Mesendoderm (in vitro differentiated cells): ENCODE results near the gene EIF6.

Experiments
- DNase-seq: peaks from one replicate; pipeline ENCODE4 v3.0.0; 2013
- H2AK5ac ChIP-seq: 2 replicates; pipeline ENCODE4 v1.6.1; 2013; ENCODE audit warnings: low read length, inconsistent platforms
- H2BK120ac ChIP-seq: 2 replicates; pipeline ENCODE4 v1.6.1; 2013; ENCODE audit warnings: low read depth, mild to moderate bottlenecking, low read length, moderate library complexity, mixed read lengths
- H2BK15ac ChIP-seq: replicated peaks from 2 replicates; pipeline ENCODE4 v1.6.1; 2013; ENCODE audit warnings: low read depth, mild to moderate bottlenecking, moderate library complexity
- H2BK5ac ChIP-seq: 2 replicates; pipeline ENCODE4 v1.6.1; 2013; ENCODE audit warnings: low read length, inconsistent platforms
- H3K18ac ChIP-seq: 2 replicates; pipeline ENCODE4 v1.6.1; 2013; ENCODE audit warnings: mild to moderate bottlenecking, low read length, mixed read lengths
- H3K23ac ChIP-seq: one replicate; pipeline ENCODE4 v1.6.1; 2013; ENCODE audit warnings: low read length
- H3K27ac ChIP-seq: 2 replicates; pipeline ENCODE4 v1.5.1; 2013; ENCODE audit warnings: low read depth, mild to moderate bottlenecking, inconsistent platforms, low read length, moderate library complexity
- H3K27me3 ChIP-seq: 2 replicates; pipeline ENCODE4 v1.6.1; 2013; ENCODE audit warnings: low read length, control low read depth, mild to moderate bottlenecking, inconsistent platforms; ENCODE audit not compliant: insufficient read depth, poor library complexity
- H3K36me3 ChIP-seq: 2 replicates; pipeline ENCODE4 v1.6.1; 2013; ENCODE audit warnings: low read length, inconsistent platforms; ENCODE audit not compliant: control insufficient read depth, insufficient read depth
- H3K4ac ChIP-seq: one replicate; pipeline ENCODE4 v1.6.1; 2013; ENCODE audit warnings: low read depth, mild to moderate bottlenecking, low read length, moderate library complexity
- H3K4me1 ChIP-seq: 2 replicates; pipeline ENCODE4 v1.6.1; 2013; ENCODE audit warnings: low read depth, low read length, inconsistent platforms; ENCODE audit not compliant: control insufficient read depth
- H3K4me2 ChIP-seq: 2 replicates; pipeline ENCODE4 v1.6.1; 2013; ENCODE audit warnings: low read length
- H3K4me3 ChIP-seq: 2 replicates; pipeline ENCODE4 v1.5.1; 2013; ENCODE audit warnings: mild to moderate bottlenecking, low read length
- H3K56ac ChIP-seq: one replicate; pipeline ENCODE4 v1.6.1; 2013; ENCODE audit warnings: low read length
- H3K79me1 ChIP-seq: 2 replicates; pipeline ENCODE4 v1.6.1; 2013; ENCODE audit warnings: low read length, inconsistent platforms
- H3K79me2 ChIP-seq: 2 replicates; pipeline ENCODE4 v1.6.1; 2013; ENCODE audit warnings: mild to moderate bottlenecking, low read length; ENCODE audit not compliant: control insufficient read depth, insufficient read depth
- H3K9ac ChIP-seq: 2 replicates; pipeline ENCODE4 v1.6.1; 2013; ENCODE audit warnings: low read length, inconsistent platforms
- H4K5ac ChIP-seq: one replicate; pipeline ENCODE4 v1.6.1; 2013; ENCODE audit warnings: low read length
- H4K8ac ChIP-seq: one replicate; pipeline ENCODE4 v1.6.1; 2013; ENCODE audit warnings: low read depth, mild to moderate bottlenecking, control low read depth, low read length, moderate library complexity
- WGBS: extraction: QIAGEN DNeasy Blood & Tissue Kit; methylation state at CpG from one replicate; pipeline ENCODE4 v1.1.7; 2013; ENCODE audit warnings: low lambda C conversion rate, missing lambda C conversion rate; ENCODE audit not compliant: insufficient coverage; ENCODE audit errors: extremely low coverage; 5-methylcytosine and 5-hydroxymethylcytosine counted together

Gene EIF6

DNA sequence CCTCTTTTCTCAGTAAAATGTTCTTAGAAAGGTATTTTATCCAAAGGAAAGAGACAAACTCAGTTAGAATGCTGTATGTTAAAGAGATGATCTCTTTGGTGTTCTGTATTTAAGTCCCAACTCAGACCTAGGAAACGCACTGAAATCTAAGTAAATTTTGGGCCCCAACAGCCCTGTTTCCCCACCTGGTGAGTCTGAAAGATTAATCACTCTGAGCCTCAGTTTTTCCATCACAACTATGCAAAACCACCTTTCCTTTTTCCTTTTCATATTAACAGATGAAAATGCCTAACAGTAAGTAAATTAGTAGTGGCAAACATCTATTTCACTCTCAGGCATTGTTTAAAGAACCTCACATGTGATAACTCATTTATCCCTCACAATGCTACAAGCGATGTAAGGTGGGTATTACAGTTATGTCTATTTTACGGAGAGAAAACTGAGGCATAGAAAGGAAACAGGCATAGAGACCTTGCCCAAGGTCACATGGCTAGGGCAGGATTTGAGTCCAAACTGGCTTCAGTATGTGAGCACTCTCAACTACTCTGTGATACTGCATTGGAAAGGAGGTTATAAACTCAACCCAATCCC, 43.6 kb upstream of the EIF6 start:
- no peaks in the 10 kb centered on the region for H3K36me3 ChIP-seq
- H3K18ac ChIP-seq: no peak overlapping the region
- H3K27me3 ChIP-seq: no peaks in the 10 kb centered on the region
- H3K4me2 ChIP-seq: no peak overlapping the region
- no peak overlapping the region for H2BK15ac ChIP-seq
- H4K5ac ChIP-seq: no peak overlapping the region
- no peak overlapping the region for H2BK5ac ChIP-seq
- no peaks in the 10 kb centered on the region for H3K79me2 ChIP-seq
- no peaks in the 10 kb centered on the region for H3K79me1 ChIP-seq
- no peak overlapping the region for H3K23ac ChIP-seq
- H3K56ac ChIP-seq: no peak overlapping the region
- no peak overlapping the region for H2AK5ac ChIP-seq
- no peak overlapping the region for H4K8ac ChIP-seq
- peak overlapping the region; percentile 72 for H3K4ac ChIP-seq
- no peak overlapping the region for H3K9ac ChIP-seq
- no peak overlapping the region for H3K4me3 ChIP-seq
- no CpG with 5 or more reads among the region's 3 CpGs for WGBS
- H3K4me1 ChIP-seq: no peaks in the 10 kb centered on the region
- H2BK120ac ChIP-seq: no peak overlapping the region
- H3K27ac ChIP-seq: no peak overlapping the region
- no peak for DNase-seq

DNA sequence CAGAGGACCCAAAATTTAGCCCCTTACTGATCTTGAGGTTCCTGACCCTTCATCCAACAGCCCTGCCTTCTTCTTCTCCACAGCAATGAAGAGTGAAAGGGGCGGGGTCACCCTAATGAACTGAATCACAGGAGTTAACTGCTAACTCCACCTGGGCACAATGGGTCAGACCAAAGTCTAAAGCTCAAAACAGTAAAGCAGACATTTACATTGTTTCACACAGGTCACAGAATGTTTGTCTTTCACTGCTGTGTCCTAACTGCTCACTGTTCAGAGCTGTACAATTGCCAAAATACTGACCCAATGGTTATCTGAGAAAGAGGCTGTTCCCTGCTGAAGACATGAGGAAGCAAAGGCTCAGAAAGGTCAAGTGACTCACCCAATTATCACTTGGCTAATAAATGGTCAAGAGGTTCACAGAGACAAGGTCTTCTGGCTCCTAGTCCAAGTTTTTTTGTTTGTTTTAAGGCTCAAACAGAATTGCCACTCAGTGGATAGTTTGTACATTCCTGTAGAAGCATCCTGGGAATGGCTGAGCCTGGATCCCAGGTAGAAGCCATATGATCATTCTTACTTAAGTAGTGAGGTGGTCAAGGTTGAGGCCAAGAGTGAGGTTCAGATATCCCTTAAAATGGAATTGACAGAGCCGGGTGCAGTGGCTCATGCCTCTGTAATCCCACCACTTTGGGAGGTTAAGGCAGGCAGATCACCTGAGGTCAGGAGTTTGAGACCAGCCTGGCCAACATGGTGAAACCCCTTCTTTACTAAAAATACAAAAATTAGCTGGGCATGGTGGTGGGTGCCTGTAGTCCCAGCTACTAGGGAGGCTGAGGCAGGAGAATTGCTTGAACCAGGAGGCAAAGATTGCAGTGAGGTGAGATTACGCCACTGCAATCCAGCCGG, 42.8 kb upstream of the EIF6 start:
- Histone ChIP-seq H3K56ac (no peak overlapping the region), H3K79me2 (no peaks in the 10 kb centered on the region), H2BK5ac (no peak overlapping the region), H3K23ac (no peak overlapping the region), H4K8ac (no peak overlapping the region), H3K4me3 (no peak overlapping the region), H3K4me2 (no peak overlapping the region), H3K4me1 (no peaks in the 10 kb centered on the region), H3K27me3 (no peaks in the 10 kb centered on the region), H3K79me1 (no peaks in the 10 kb centered on the region), H3K36me3 (no peaks in the 10 kb centered on the region), H3K18ac (no peak overlapping the region), H3K4ac (no peak overlapping the region), H3K27ac (no peak overlapping the region), H2BK120ac (no peak overlapping the region), H2AK5ac (no peak overlapping the region), H2BK15ac (no peak overlapping the region), H4K5ac (no peak overlapping the region), H3K9ac (no peak overlapping the region)
- WGBS: no CpG with 5 or more reads among the region's 4 CpGs
- no peak for DNase-seq

DNA sequence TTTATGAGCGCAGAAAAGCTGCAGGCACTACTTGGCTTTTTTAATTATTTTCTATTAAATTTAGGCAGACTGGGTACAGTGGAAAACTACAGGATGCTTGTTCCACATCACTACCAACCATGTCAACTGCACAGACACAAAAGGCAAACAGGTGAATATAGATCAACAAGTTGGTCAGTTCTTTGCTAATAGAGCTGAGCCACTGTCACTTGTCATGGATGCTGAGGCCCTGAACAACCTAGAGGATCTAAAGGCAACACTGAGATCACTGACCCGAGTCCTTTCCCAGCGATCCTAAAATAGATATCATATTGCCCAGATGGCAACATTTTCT, 42.1 kb upstream of the EIF6 start:
- no peak overlapping the region for H2BK5ac ChIP-seq
- H3K18ac ChIP-seq: no peak overlapping the region

DNA sequence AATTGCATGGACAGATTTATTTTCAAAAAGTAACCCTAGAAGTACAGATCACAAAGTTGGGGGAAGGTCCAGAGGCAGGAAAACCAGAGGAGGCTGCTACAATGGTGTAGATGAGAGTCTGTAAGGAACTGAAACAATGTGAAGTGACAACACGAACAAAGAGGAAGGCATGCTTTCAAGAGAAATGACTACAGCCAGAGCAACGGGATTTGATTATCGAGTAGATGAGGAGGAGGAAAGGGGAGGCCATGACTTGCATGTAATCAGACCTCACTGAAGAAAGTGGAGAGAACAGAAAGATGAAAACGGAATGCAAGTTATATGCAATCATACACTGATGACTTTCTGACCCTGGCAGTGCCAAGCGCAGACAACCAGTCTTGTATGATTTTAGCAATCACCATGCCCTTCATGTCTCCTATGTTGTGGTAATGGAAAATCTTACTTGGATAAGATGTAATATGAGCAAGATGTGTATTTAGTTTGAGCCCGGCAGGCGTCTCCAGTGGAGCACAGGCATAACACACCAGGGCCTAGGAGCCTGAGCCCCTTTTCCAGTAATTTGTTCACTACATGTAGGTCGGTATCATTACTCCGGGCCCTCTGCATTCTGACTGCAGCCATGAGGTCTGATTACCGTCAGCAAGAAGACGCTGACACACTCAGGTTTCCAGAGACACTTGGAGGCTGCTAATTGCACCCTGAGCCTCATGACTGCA, 41.6 kb upstream of the EIF6 start:
- no peak overlapping the region for H3K27ac ChIP-seq
- no peaks in the 10 kb centered on the region for H3K79me2 ChIP-seq
- no peak overlapping the region for H3K4me2 ChIP-seq
- H3K79me1 ChIP-seq: no peaks in the 10 kb centered on the region
- no peak overlapping the region for H2BK5ac ChIP-seq
- H2BK15ac ChIP-seq: no peak overlapping the region
- no peaks in the 10 kb centered on the region for H3K4me1 ChIP-seq
- DNase-seq: no peak
- no CpG with 5 or more reads among the region's 11 CpGs for WGBS
- H4K8ac ChIP-seq: no peak overlapping the region
- no peak overlapping the region for H3K4ac ChIP-seq
- no peak overlapping the region for H3K18ac ChIP-seq
- no peak overlapping the region for H3K4me3 ChIP-seq
- no peaks in the 10 kb centered on the region for H3K27me3 ChIP-seq
- H3K9ac ChIP-seq: no peak overlapping the region
- no peak overlapping the region for H2BK120ac ChIP-seq
- H3K36me3 ChIP-seq: no peaks in the 10 kb centered on the region
- no peak overlapping the region for H3K23ac ChIP-seq
- H3K56ac ChIP-seq: no peak overlapping the region
- no peak overlapping the region for H2AK5ac ChIP-seq
- no peak overlapping the region for H4K5ac ChIP-seq

More for the DNA sequence above, 42.1 kb upstream of the EIF6 start:
- no peak overlapping the region for H4K8ac ChIP-seq
- no peaks in the 10 kb centered on the region for H3K79me1 ChIP-seq
- no peak for DNase-seq
- no peak overlapping the region for H2BK120ac ChIP-seq
- no peak overlapping the region for H3K27ac ChIP-seq
- no peaks in the 10 kb centered on the region for H3K36me3 ChIP-seq
- H3K4ac ChIP-seq: no peak overlapping the region
- H3K23ac ChIP-seq: no peak overlapping the region
- H3K4me1 ChIP-seq: no peaks in the 10 kb centered on the region
- H2AK5ac ChIP-seq: no peak overlapping the region
- no peak overlapping the region for H3K4me3 ChIP-seq
- no peak overlapping the region for H3K9ac ChIP-seq
- no peak overlapping the region for H3K56ac ChIP-seq
- H3K27me3 ChIP-seq: no peaks in the 10 kb centered on the region
- H3K4me2 ChIP-seq: no peak overlapping the region
- no peak overlapping the region for H2BK15ac ChIP-seq
- H4K5ac ChIP-seq: no peak overlapping the region
- WGBS: no CpG with 5 or more reads among the region's 3 CpGs
- H3K79me2 ChIP-seq: no peaks in the 10 kb centered on the region

DNA sequence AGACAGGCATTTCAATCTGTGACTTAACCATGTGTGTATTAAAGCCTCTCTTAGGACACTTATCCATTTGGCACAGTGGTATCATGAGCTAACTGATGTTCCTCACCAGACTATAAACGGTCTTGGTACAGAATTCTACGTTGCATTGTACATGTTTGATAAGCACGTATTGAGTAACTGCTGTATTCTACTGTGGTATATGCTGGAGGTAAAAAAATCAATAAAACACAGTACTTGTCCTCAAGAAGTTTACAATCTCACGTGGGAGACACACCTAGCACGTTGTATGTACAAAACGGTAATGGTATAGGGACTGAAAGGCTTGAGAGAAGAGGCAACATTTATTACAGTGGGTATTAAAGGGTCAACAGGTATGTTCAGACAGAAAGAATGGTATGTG, 40.8 kb upstream of the EIF6 start:
- no peak overlapping the region for H2AK5ac ChIP-seq
- no peak overlapping the region for H3K27ac ChIP-seq
- no peak overlapping the region for H3K4me3 ChIP-seq
- no peak overlapping the region for H4K5ac ChIP-seq
- no peak overlapping the region for H3K4me2 ChIP-seq
- H3K9ac ChIP-seq: no peak overlapping the region
- no peak overlapping the region for H3K23ac ChIP-seq
- no peak for DNase-seq
- no peaks in the 10 kb centered on the region for H3K4me1 ChIP-seq
- WGBS: no CpG with 5 or more reads among the region's 6 CpGs
- H3K27me3 ChIP-seq: no peaks in the 10 kb centered on the region
- no peak overlapping the region for H2BK15ac ChIP-seq
- no peak overlapping the region for H3K4ac ChIP-seq
- H4K8ac ChIP-seq: no peak overlapping the region
- no peak overlapping the region for H3K56ac ChIP-seq
- H3K79me2 ChIP-seq: no peaks in the 10 kb centered on the region
- H2BK5ac ChIP-seq: no peak overlapping the region
- H3K36me3 ChIP-seq: no peaks in the 10 kb centered on the region
- no peaks in the 10 kb centered on the region for H3K79me1 ChIP-seq
- no peak overlapping the region for H2BK120ac ChIP-seq
- no peak overlapping the region for H3K18ac ChIP-seq
